Mammary epithelial cell (primary cell): Measurements from ENCODE around the gene KCND2.

ENCODE experiments used
- CTCF ChIP-seq, 2 donors: IDR thresholded peaks in 1 of 2; conservative IDR thresholded peaks in 1 of 2; 2 replicates each; pipeline ENCODE4 v1.5.1; 2011 to 2012; ENCODE audit warnings: inconsistent platforms in 2 of 2, low read length in 2 of 2, mild to moderate bottlenecking in 2 of 2, control low read depth in 1 of 2, low read depth in 1 of 2; ENCODE audit not compliant: insufficient read depth in 1 of 2; ENCODE audit errors: extremely low read depth in 1 of 2
- EZH2 ChIP-seq: IDR thresholded peaks from 2 replicates; pipeline ENCODE4 v1.6.1; 2012; ENCODE audit warnings: low read length, inconsistent platforms, borderline replicate concordance

- no peak for TF ChIP-seq CTCF (conservative IDR thresholded peaks at IDR 0.05 in 1 of 2, IDR thresholded peaks at IDR 0.05 in 1 of 2; ENCODE audit: extremely low read depth in 1 of 2, insufficient read depth in 1 of 2, low read depth in 1 of 2, low read length in 2 of 2)
- no peak for TF ChIP-seq EZH2
Observed at GRCh38 chr7:120320218-120320961, 47.4 kb downstream of the KCND2 start.
